Measurements from ENCODE around the gene SLC25A51. TPM values are rescaled to one million over a fixed set of nuclear protein-coding genes. Genes with fewer than 3 reads are reported as not detected.

SLC25A51 gene
- total RNA-seq, 1 donor from 2014 or later: 32.5 TPM

GRCh38 chr9:37917801-37918664 lies 14.1 kb upstream of the SLC25A51 start:
- no peaks in the 10 kb centered on the region for H3K27me3 Mint-ChIP-seq (ENCODE audit: low read depth)
- H3K4me1 Mint-ChIP-seq: peaks cover 38% of the 10 kb centered on the region
- TF ChIP-seq CTCF (conservative IDR thresholded peaks at IDR 0.05): no peak
- H3K36me3 Mint-ChIP-seq (ENCODE audit: low read depth): no peaks in the 10 kb centered on the region
- no peak for DNase-seq (ENCODE audit: low read depth, low spot score)
- H3K9me3 Mint-ChIP-seq: no peaks in the 10 kb centered on the region
- no peak overlapping the region for H3K4me3 Mint-ChIP-seq
- H3K27ac Mint-ChIP-seq (ENCODE audit: unreplicated experiment): peak overlapping the region; percentile 86

- no peak for TF ChIP-seq CTCF (conservative IDR thresholded peaks at IDR 0.05)
- peaks cover 36% of the 10 kb centered on the region for H3K4me1 Mint-ChIP-seq
- no peaks in the 10 kb centered on the region for H3K27me3 Mint-ChIP-seq (ENCODE audit: low read depth)
- no peak overlapping the region for H3K4me3 Mint-ChIP-seq
- no peak overlapping the region for H3K27ac Mint-ChIP-seq (ENCODE audit: unreplicated experiment)
- H3K36me3 Mint-ChIP-seq (ENCODE audit: low read depth): no peaks in the 10 kb centered on the region
- DNase-seq (ENCODE audit: low read depth, low spot score): no peak
- no peaks in the 10 kb centered on the region for H3K9me3 Mint-ChIP-seq
These were observed 13.4 kb upstream of the SLC25A51 start for GRCh38 chr9:37917313-37917731.

GRCh38 chr9:37916471-37917312 lies 12.8 kb upstream of the SLC25A51 start:
- TF ChIP-seq CTCF (conservative IDR thresholded peaks at IDR 0.05): no peak
- Mint-ChIP-seq H3K4me3 (no peak overlapping the region), H3K27ac (ENCODE audit: unreplicated experiment) (peak overlapping the region; percentile 21), H3K9me3 (no peaks in the 10 kb centered on the region), H3K27me3 (ENCODE audit: low read depth) (no peaks in the 10 kb centered on the region), H3K4me1 (peaks cover 38% of the 10 kb centered on the region), H3K36me3 (ENCODE audit: low read depth) (no peaks in the 10 kb centered on the region)
- no peak for DNase-seq (ENCODE audit: low read depth, low spot score)

- Mint-ChIP-seq H3K4me1 (peaks cover 34% of the 10 kb centered on the region), H3K4me3 (no peak overlapping the region), H3K27ac (ENCODE audit: unreplicated experiment) (no peak overlapping the region)
These were observed 12.1 kb upstream of the SLC25A51 start for GRCh38 chr9:37915911-37916470.

More at GRCh38 chr9:37915911-37916470, 12.1 kb upstream of the SLC25A51 start:
- no peak for DNase-seq (ENCODE audit: low read depth, low spot score)
- Mint-ChIP-seq H3K9me3 (no peaks in the 10 kb centered on the region), H3K36me3 (ENCODE audit: low read depth) (no peaks in the 10 kb centered on the region), H3K27me3 (ENCODE audit: low read depth) (no peaks in the 10 kb centered on the region)
- no peak for TF ChIP-seq CTCF (conservative IDR thresholded peaks at IDR 0.05)

Measured in neural crest cell (in vitro differentiated cells).